Stimulated activated CD4-positive, alpha-beta T cell treated with anti-CD3 and anti-CD28 coated beads, Interleukin-12 subunit alpha, Interleukin-12 subunit beta, amount 100 ng/mL, for 48 hours (primary cell): ENCODE results near the gene SAXO1.
"Not testable (repeated sequence)": the region's sequence is repeated elsewhere in the genome, so short reads cannot be mapped to it uniquely, and the experiment has no call there.

Source experiments
- DNase-seq, 3 donors: peaks; one replicate each; pipeline ENCODE4 v3.0.0-alpha.2; 2020; ENCODE audit warnings: low read depth in 2 of 3, low spot score in 1 of 3

SAXO1 gene

DNA sequence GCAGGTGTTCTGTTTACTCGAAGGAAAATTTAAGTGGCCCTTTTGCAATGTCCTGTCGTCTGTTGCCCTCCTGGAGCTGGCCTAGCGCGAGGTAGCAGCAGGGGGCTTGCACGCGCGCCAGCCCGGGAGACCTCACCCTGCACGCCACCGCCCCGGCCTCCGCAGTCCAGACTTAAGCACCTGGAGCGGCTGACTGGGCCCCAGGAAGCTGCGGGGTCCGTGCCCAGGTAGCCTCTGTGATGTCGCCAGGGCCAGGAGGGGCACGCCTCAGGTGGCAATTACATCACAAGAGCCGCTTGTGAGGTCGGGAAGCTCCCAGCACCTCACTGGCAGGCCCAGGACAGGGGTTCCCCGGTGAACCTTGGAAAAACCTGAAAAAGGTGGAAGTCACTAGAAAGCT is at the start of gene SAXO1:
SAXO1 (minus strand) TSS at position 195 of the 400 bp plus-strand sequence. CDS start 301 bp downstream, outside the sequence.
- no peak for DNase-seq

GRCh38 chr9:19074836-19075235 is 41.8 kb upstream of the SAXO1 start:
- DNase-seq: no peak

GRCh38 chr9:19074229-19074628 is 41.2 kb upstream of the SAXO1 start:
- no peak for DNase-seq

DNA sequence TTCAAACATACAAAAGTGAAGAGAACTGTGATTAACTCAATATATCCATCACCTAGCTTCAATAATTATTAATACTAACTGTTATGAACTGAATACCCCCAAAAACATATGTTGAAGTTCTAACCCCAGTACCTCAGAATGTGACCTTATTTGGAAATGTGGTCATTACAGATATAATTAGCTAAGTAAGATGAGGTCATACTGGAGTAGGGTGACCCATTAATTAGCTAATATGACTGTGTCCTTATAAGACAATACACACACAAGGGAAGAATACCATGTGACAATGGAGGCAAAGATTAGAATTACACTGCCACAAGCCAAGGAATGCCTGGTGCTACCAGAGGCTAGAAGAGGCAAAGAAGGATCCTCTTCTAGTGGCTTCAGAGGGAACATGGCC is 24.0 kb upstream of the SAXO1 start:
- no peak for DNase-seq

DNA sequence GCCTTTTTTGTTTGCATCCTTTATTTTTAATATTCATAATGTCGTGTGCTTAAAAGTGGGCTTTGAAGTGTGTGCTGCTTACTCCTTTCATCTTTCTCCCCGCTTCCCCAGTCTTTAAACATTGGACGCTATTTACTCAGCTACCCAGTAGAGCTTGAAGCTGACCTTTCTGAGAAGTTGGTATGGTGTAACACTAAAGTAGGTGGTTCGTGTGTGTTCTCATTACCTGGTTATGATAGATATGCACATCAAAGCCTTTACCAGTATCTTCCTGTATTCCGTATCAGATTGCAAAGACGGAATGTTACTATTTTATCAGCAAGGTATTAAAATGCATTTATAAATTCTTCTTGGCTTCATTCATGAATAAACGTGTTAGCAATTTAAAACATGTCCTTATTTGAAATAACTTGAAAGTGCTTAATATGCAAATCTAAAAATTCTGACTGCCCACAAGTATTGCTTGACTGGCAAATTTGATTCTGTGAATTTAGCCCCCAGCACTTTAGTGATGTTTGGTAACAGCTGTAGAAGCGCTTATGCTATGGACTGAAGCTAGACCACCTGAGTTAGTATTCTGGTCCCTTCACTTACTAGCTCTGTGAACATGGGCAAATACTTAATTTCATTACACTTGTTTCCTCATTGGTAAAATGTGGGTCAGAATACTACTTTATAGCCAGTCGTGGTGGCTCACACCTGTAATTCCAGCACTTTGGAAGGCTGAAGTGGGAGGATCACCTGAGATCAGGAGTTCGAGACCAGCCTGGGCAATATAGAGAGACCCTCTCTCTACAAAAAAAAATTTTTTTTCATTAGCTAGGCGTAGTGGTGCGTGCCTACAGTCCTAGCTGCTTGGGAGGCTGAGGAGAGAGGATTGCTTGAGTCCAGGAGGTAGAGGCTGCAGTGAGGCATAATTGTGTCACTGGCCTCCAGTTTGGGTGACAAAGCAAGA is 17.9 kb upstream of the SAXO1 start:
- no peak for DNase-seq

- no peak for DNase-seq
Observed at GRCh38 chr9:19049917-19050636, 17.1 kb upstream of the SAXO1 start.

DNA sequence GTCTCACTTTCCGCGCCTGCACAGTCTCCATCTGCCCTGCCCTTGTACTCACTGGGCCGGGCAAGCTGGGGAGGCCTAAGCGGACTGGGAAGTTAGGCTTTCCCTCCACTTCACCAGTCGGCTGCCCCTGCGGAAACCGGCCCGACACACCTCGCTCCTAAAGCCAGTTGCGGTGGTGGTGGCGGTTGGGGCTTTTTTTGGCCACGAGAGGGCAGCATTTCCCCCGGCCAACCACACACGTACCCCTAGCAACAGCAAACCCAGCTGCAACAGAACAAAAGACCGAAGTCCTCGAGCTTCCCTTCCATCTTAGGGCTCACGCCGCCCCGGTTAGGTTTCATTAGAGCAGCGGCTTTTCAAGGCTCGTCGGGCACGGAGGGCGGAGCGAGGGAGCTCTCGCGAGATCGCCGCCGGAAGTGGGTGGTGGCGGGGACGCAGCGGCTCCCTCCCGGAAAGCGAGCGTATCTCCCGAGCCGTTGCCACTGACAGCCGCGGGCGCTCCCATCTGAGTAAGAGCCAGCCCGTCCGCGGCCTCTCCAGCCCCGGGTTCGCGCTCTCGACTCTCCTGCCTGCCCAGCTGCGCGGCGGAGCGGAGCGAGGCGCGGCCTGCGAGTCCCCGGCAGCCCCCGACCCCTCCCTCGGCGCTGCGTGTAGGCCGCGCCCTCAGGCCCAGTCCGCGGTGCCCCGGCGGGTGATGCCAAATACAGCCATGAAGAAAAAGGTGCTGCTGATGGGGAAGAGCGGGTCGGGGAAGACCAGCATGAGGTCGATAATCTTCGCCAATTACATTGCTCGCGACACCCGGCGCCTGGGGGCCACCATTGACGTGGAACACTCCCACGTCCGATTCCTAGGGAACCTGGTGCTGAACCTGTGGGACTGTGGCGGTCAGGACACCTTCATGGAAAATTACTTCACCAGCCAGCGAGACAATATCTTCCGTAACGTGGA is 16.2 kb upstream of the SAXO1 start, which contains the start of gene RRAGA:
RRAGA (plus strand) TSS at position 462 of the 951 bp plus-strand sequence; CDS start at position 695, 233 bp downstream.
- DNase-seq: peak; percentile 88 to 93 (median 91)

GRCh38 chr9:19036611-19037010 is 3.6 kb upstream of the SAXO1 start:
- DNase-seq: no peak

- DNase-seq: no peak
Observed at GRCh38 chr9:19032406-19032805, 603 bp downstream of the SAXO1 start.

DNA sequence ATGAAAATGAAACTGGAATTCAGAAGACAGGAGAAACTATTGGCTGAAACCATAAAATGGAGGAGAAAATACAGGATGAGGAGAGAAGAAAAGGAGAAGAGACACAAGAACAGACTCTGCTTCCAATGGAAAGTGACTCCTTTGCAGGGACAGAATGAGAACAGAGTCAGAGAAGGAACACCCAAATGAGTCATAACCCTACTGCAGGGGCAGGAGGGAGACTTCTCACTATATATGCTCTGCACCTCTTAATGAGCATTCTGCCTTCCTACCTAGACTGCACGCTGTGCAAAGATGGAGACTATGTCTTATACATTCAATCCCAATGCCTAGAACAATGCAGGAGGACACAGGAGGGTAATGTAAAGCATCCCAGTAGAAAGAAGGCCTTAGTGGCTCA is 2.1 kb downstream of the SAXO1 start:
- no peak for DNase-seq

DNA sequence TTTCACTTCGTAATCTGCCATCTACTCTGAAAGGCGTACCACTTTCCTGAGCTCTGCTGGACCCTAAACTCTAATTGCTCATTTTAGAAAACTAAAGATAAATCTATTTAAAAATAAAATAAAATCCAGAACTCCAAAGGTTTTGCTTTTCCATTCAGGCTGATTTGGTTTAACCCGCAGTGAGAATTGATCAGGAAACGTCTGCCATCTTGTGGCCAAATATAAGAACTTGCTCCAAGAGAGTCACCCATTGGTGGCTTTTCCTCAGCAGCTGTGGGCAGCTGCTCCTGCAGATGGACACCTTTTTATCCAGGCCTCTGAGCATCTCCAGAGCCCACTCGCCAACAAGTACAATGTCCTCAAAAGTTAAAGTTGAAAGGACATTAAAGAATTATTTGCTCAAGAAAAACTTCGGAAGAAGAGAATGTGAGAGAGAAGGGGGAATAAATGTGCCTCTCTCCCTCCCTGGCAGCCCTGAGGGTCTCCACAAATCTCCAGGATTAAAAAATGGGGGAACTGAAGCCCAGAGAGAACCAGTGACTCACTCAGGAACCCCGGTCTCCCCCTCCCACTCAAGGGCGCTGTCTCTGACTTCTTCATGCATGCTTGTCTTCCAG is 4.1 kb downstream of the SAXO1 start:
- no peak for DNase-seq

GRCh38 chr9:19027825-19028224 is 5.2 kb downstream of the SAXO1 start:
- DNase-seq: no peak

DNA sequence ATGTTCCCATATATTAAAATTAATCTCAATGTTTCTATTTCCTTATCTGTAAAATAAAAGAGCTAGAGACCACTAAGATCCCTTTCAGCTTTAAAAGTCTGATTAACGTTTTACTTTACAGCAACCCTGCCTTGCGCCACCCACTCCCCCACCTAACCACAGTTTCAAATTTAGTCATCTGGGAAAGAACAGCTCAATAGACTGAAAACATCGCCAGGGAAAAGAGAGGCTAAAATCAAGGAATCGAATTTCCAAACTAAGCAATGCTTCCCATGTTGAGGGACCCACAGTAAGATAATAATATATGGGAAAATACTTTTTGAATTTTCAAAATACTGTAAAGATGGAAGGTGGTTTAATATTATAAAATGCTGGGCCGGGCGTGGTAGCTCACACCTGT is 6.6 kb downstream of the SAXO1 start:
- DNase-seq: no peak

GRCh38 chr9:19023078-19023477 is 9.9 kb downstream of the SAXO1 start:
- no peak for DNase-seq

DNA sequence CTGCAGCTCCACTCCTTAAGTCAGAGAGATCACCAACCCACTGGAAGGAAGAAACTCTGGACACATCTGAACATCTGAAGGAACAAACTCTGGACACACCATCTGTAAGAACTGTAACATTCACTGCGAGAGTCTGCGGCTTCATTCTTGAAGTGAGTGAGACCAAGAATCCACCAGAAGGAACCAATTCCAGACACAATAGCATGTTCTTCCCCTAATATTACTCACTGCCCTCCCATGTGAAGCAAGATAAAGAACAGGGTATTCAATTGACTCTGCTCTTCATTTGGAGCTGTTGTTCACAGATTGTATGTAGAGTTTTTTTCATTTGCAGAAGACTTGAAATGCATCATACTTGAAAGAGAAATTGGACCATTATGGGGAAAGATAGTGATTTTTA is 10.8 kb downstream of the SAXO1 start:
- no peak for DNase-seq

- not testable (repeated sequence) for DNase-seq
Observed at GRCh38 chr9:19021649-19022048, 11.4 kb downstream of the SAXO1 start.

GRCh38 chr9:19020886-19021455 is 12.0 kb downstream of the SAXO1 start:
- DNase-seq: no peak

DNA sequence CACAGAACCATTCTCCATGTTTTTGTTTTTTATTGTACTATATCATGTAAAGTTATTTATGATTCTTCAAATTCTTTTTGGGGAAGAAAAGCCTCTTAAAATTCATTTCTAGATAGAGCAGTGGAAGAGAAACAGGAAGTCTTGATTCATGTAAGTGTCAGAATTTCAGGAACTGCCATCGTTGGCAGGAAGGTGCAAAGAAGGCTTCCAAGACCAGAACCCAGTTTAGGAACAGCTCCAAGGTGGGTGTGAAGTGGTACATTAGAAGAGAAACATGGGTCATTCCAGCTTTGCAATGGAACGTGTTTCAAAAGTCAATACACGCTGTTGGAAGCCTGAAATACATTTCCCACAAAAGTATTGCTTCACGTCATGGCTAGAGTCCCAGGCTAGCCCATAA is 14.8 kb downstream of the SAXO1 start:
- DNase-seq: no peak

GRCh38 chr9:19009391-19009965 is 23.5 kb downstream of the SAXO1 start:
- no peak for DNase-seq

DNA sequence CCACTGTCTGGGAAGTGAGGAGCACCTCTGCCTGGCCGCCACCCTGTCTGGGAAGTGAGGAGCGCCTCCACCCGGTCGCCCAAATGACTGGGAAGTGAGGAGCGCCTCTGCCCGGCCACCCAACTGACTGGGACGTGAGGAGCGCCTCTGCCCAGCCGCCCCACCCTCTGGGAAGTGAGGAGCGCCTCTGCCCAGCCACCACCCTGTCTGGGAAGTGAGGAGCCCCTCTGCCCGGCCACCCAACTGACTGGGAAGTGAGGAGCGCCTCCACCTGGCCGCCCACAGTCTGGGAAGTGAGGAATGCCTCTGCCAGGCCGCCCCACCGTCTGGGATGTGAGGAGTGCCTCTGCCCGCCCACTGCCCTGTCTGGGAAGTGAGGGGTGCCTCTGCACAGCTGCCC is 32.9 kb downstream of the SAXO1 start:
- DNase-seq: no peak
